Right ventricle myocardium superior (tissue), 1 donor: ENCODE measurements around the gene CWC27. TPM values are rescaled to one million over a fixed set of nuclear protein-coding genes. Genes with fewer than 3 reads are reported as not detected.

Source experiments
- ATAC-seq: fragments of 200-7000 bp; cut with Tn5 transposase; one replicate; pipeline ENCODE4 v1.9.1; 2020; ENCODE audit warnings: mild to moderate bottlenecking; ENCODE audit not compliant: poor library complexity
- DNase-seq: peaks from one replicate; pipeline ENCODE4 v3.0.0-alpha.2; 2020
- intact Hi-C: fragments of 100-400 bp; cut with DNase I; formaldehyde crosslinking; loops from one replicate; pipeline ENCODE4 v1.11.2; 2022
- total RNA-seq: library from RNA; stranded (reverse); fragmentation: NEBNext Ultra II Directional; extraction: Animal tissue kit (Norgen Biotek cat#: 25700); gene quantifications from one replicate; pipeline ENCODE4 v1.2.1, GENCODE V29; 2021
- donor health status: DM: no; HTN: yes; CAD: no; lungs with severe emphysema.

CWC27 gene
- total RNA-seq, 1 donor from 2014 or later: 22.4 TPM

- no peak for DNase-seq
- no peak for ATAC-seq
- intact Hi-C loops: no loop called here
These were observed 180.6 kb downstream of the CWC27 start for GRCh38 chr5:64949331-64949730.

- intact Hi-C loops: no loop called here
- DNase-seq (no peak), ATAC-seq (no peak)
These were observed 184.4 kb downstream of the CWC27 start for GRCh38 chr5:64952951-64953673.

GRCh38 chr5:64954518-64954917, 185.8 kb downstream of the CWC27 start:
- intact Hi-C loops: no loop called here
- ATAC-seq: no peak

GRCh38 chr5:64958757-64959391, 190.1 kb downstream of the CWC27 start:
- intact Hi-C loops: no loop called here
- DNase-seq (no peak), ATAC-seq (no peak)

More at GRCh38 chr5:64954518-64954917, 185.8 kb downstream of the CWC27 start:
- DNase-seq: no peak

GRCh38 chr5:64963278-64963677, 194.5 kb downstream of the CWC27 start:
- no peak for ATAC-seq
- DNase-seq: no peak
- intact Hi-C loops: no loop called here

GRCh38 chr5:64968591-64969110, 199.9 kb downstream of the CWC27 start:
- intact Hi-C loops: no loop called here
- ATAC-seq: no peak
- DNase-seq: no peak

- ATAC-seq (no peak), DNase-seq (no peak)
- intact Hi-C loops: no loop called here
These were observed 200.8 kb downstream of the CWC27 start for GRCh38 chr5:64969578-64969977.

GRCh38 chr5:64971513-64971912, 202.8 kb downstream of the CWC27 start:
- intact Hi-C loops: loop anchor here (10.0 kb wide), 1 partner anchor 133 kb away; no protein-coding TSS in a partner anchor
- no peak for ATAC-seq
- no peak for DNase-seq

- DNase-seq: no peak
- intact Hi-C loops: loop anchor here (10.0 kb wide), 1 partner anchor 133 kb away; no protein-coding TSS in a partner anchor
- ATAC-seq: no peak
These were observed 203.3 kb downstream of the CWC27 start for GRCh38 chr5:64971990-64972389.

- DNase-seq: no peak
- no peak for ATAC-seq
- intact Hi-C loops: loop anchor here (10.0 kb wide), 1 partner anchor 132 kb away; no protein-coding TSS in a partner anchor
These were observed 203.9 kb downstream of the CWC27 start for GRCh38 chr5:64972591-64972990.

- DNase-seq: no peak
- intact Hi-C loops: loop anchor here (10.0 kb wide), 1 partner anchor 132 kb away; no protein-coding TSS in a partner anchor
- no peak for ATAC-seq
These were observed 204.5 kb downstream of the CWC27 start for GRCh38 chr5:64973215-64973614.

- intact Hi-C loops: loop anchor here (10.0 kb wide), 1 partner anchor 127 kb away; no protein-coding TSS in a partner anchor
- DNase-seq (no peak), ATAC-seq (no peak)
These were observed 209.0 kb downstream of the CWC27 start for GRCh38 chr5:64977779-64978178.

- DNase-seq: no peak
- intact Hi-C loops: loop anchor here (10.0 kb wide), 1 partner anchor 126 kb away; no protein-coding TSS in a partner anchor
- no peak for ATAC-seq
These were observed 209.8 kb downstream of the CWC27 start for GRCh38 chr5:64978546-64978945.

GRCh38 chr5:64979531-64979930, 210.8 kb downstream of the CWC27 start:
- DNase-seq: no peak
- no peak for ATAC-seq
- intact Hi-C loops: loop anchor here (10.0 kb wide), 1 partner anchor 125 kb away; no protein-coding TSS in a partner anchor

- no peak for DNase-seq
- ATAC-seq: no peak
- intact Hi-C loops: no loop called here
These were observed 211.4 kb downstream of the CWC27 start for GRCh38 chr5:64980176-64980575.

- ATAC-seq (no peak), DNase-seq (no peak)
- intact Hi-C loops: no loop called here
These were observed 219.0 kb downstream of the CWC27 start for GRCh38 chr5:64987768-64988167.

- intact Hi-C loops: no loop called here
- DNase-seq (no peak), ATAC-seq (no peak)
These were observed 240.5 kb downstream of the CWC27 start for GRCh38 chr5:65009207-65009606.

- DNase-seq: no peak
- ATAC-seq: no peak
- intact Hi-C loops: no loop called here
These were observed 242.1 kb downstream of the CWC27 start for GRCh38 chr5:65010841-65011240.

- intact Hi-C loops: no loop called here
- DNase-seq: no peak
- no peak for ATAC-seq
These were observed 243.7 kb downstream of the CWC27 start for GRCh38 chr5:65012301-65012892.
